GM19043 (cell line): ENCODE measurements around the gene LGALS7B.

Source experiments
- ATAC-seq: cut with Tn5 transposase; IDR thresholded peaks from one replicate; pipeline ENCODE4 v1.9.1; 2021; ENCODE audit warnings: low read depth; ENCODE audit not compliant: unreplicated experiment

LGALS7B gene

GRCh38 chr19:38839816-38840582, 51.0 kb downstream of the LGALS7B start:
- no peak for ATAC-seq

- ATAC-seq, result no peak
Measured at GRCh38 chr19:38840583-38840968, 51.6 kb downstream of the LGALS7B start.
